Suprapubic skin (tissue), 4 donors: Measurements from ENCODE around the gene ITGAE.

ENCODE experiments used
- POLR2A ChIP-seq, 2 donors: fragments of 450-650 bp; IDR thresholded peaks; one replicate each; pipeline ENCODE4 v1.6.1; 2017; ENCODE audit warnings: antibody characterized with exemption in 2 of 2, mild to moderate bottlenecking in 2 of 2, moderate library complexity in 2 of 2
- POLR2AphosphoS5 ChIP-seq, 3 donors: sonication (generic); formaldehyde crosslinking; IDR thresholded peaks; one replicate each; pipeline ENCODE4 v1.6.1; 2017; ENCODE audit warnings: antibody characterized with exemption in 3 of 3
- TF ChIP-seq, protein P1 (sequence below), 2 donors: fragments of 200-600 bp in 1 of 2; fragments of 450-650 bp in 1 of 2; sonication (generic) in 1 of 2; IDR thresholded peaks; one replicate each; pipeline ENCODE4 v1.5.1; 2016 to 2019; ENCODE audit warnings: antibody characterized with exemption in 2 of 2, mild to moderate bottlenecking in 1 of 2, moderate library complexity in 1 of 2

- TF ChIP-seq POLR2A (IDR thresholded peaks at IDR 0.05) (peak; percentile 59 to 73), POLR2AphosphoS5 (IDR thresholded peaks at IDR 0.05) (peak in 2 of 3 donors; percentile 62 to 77)
- TF ChIP-seq, protein P1, sequence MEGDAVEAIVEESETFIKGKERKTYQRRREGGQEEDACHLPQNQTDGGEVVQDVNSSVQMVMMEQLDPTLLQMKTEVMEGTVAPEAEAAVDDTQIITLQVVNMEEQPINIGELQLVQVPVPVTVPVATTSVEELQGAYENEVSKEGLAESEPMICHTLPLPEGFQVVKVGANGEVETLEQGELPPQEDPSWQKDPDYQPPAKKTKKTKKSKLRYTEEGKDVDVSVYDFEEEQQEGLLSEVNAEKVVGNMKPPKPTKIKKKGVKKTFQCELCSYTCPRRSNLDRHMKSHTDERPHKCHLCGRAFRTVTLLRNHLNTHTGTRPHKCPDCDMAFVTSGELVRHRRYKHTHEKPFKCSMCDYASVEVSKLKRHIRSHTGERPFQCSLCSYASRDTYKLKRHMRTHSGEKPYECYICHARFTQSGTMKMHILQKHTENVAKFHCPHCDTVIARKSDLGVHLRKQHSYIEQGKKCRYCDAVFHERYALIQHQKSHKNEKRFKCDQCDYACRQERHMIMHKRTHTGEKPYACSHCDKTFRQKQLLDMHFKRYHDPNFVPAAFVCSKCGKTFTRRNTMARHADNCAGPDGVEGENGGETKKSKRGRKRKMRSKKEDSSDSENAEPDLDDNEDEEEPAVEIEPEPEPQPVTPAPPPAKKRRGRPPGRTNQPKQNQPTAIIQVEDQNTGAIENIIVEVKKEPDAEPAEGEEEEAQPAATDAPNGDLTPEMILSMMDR (IDR thresholded peaks at IDR 0.05): peak; percentile 95 to 99
Measured at GRCh38 chr17:3845621-3846436, 44.8 kb upstream of the ITGAE start, which contains the start of gene NCBP3.
